GM12872 (cell line): ENCODE measurements around the gene PAK5.

Experiments
- CTCF ChIP-seq: IDR thresholded peaks from 3 replicates; pipeline ENCODE4 v1.5.1; 2011; ENCODE audit warnings: low read depth, mild to moderate bottlenecking, low read length, moderate library complexity; ENCODE audit not compliant: insufficient read depth

Gene PAK5

GRCh38 chr20:9744551-9744950, 94.3 kb downstream of the PAK5 start:
- no peak for TF ChIP-seq CTCF

GRCh38 chr20:9743871-9744270, 95.0 kb downstream of the PAK5 start:
- no peak for TF ChIP-seq CTCF

GRCh38 chr20:9742821-9743220, 96.1 kb downstream of the PAK5 start:
- no peak for TF ChIP-seq CTCF

- TF ChIP-seq CTCF, result no peak
Observed at GRCh38 chr20:9741996-9742395, 96.9 kb downstream of the PAK5 start.

- no peak for TF ChIP-seq CTCF
Observed at GRCh38 chr20:9740486-9740885, 98.4 kb downstream of the PAK5 start.

GRCh38 chr20:9739991-9740390, 98.9 kb downstream of the PAK5 start:
- no peak for TF ChIP-seq CTCF

- TF ChIP-seq CTCF, result no peak
Observed at GRCh38 chr20:9736373-9736772, 102.5 kb downstream of the PAK5 start.
